Measurements from ENCODE around the gene ZBTB12. TPM values are rescaled to one million over a fixed set of nuclear protein-coding genes. Genes with fewer than 3 reads are reported as not detected.

Gene ZBTB12
- total and polyA plus RNA-seq, 10 of the 15 experiments (the other 5 are each of a cell fraction or from before 2014, with no cell fraction given): 0.81 to 4.5 (median 1.7) TPM; not detected in 4

GRCh38 chr6:31948753-31949413 lies 47.0 kb upstream of the ZBTB12 start:
- ChIA-PET SMC1A (ENCODE audit: uncharacterized antibody, unreplicated experiment) (no interaction called here), CTCF (no interaction called here), RAD21 (ENCODE audit: unreplicated experiment) (no interaction called here), POLR2A (no interaction called here)
- no peaks in the 10 kb centered on the region for H3K9me3 ChIP-seq (replicated peaks; ENCODE audit: control insufficient read depth, insufficient read depth, low read length)
- no TSS peak for BruUV-seq (replicated peaks)
- TF ChIP-seq SUPT20H (IDR thresholded peaks at IDR 0.05; ENCODE audit: borderline replicate concordance, control insufficient read depth, low read depth, low read length) (no peak), BCL3 (IDR thresholded peaks at IDR 0.05; ENCODE audit: borderline replicate concordance, insufficient read depth, low read depth, low read length, poor library complexity, severe bottlenecking) (peak; percentile 89), POLR2A (IDR thresholded peaks at IDR 0.05; ENCODE audit: low read depth, low read length) (peak; percentile 29; the same call in 1 of the 2 replicates), WRNIP1 (IDR thresholded peaks at IDR 0.05; ENCODE audit: borderline replicate concordance, low read depth, low read length) (no peak), MTA2 (IDR thresholded peaks at IDR 0.05; ENCODE audit: low read depth) (no peak)
- H4K20me1 ChIP-seq (ENCODE audit: control insufficient read depth, insufficient read depth): no peaks in the 10 kb centered on the region
- H3K79me2 ChIP-seq (ENCODE audit: control insufficient read depth, insufficient read depth, low read length): no peaks in the 10 kb centered on the region
- H3K36me3 ChIP-seq (ENCODE audit: control insufficient read depth in 2 of 2, insufficient read depth in 2 of 2, low read length in 1 of 2): peaks cover 3 to 11% of the 10 kb centered on the region in 2 experiments; a peak in 2 of 4 replicates
- no peaks in the 10 kb centered on the region for H3K27me3 ChIP-seq (replicated peaks in 1 of 2; ENCODE audit: control insufficient read depth in 2 of 2, insufficient read depth in 2 of 2, low read length in 1 of 2)
- intact Hi-C loops (cut with micrococcal nuclease; ENCODE audit: unreplicated experiment): no loop called here
- in situ Hi-C loops (cut with MboI): no loop called here
- ATAC-seq: no peak
- H3K4me2 ChIP-seq (ENCODE audit: control insufficient read depth, insufficient read depth): no peak overlapping the region
- no peak for DNase-seq (ENCODE audit: low read depth, low spot score)
- no peak for FAIRE-seq
- H3K4me1 ChIP-seq (ENCODE audit: control insufficient read depth, insufficient read depth, low read length): peaks cover 3% of the 10 kb centered on the region; the same call in 1 of the 2 replicates
- no peak overlapping the region for H3K9ac ChIP-seq (ENCODE audit: control insufficient read depth, insufficient read depth, low read length)
- H3K27ac ChIP-seq (ENCODE audit: control insufficient read depth, insufficient read depth): no peak overlapping the region
- no peak overlapping the region for H3K4me3 ChIP-seq
- WGBS (ENCODE audit: insufficient coverage, insufficient replicate concordance, low lambda C conversion rate, missing lambda C conversion rate): 92% methylated on average over 6 of the region's 6 CpGs
- no peak overlapping the region for H2AFZ ChIP-seq (ENCODE audit: control insufficient read depth, low read depth, low read length)

- RAD21 ChIA-PET (ENCODE audit: unreplicated experiment): no interaction called here
- FAIRE-seq (no peak), DNase-seq (ENCODE audit: low read depth, low spot score) (no peak), ATAC-seq (no peak)
- H3K27me3 ChIP-seq (replicated peaks in 1 of 2; ENCODE audit: control insufficient read depth in 2 of 2, insufficient read depth in 2 of 2, low read length in 1 of 2): no peaks in the 10 kb centered on the region
- no peak overlapping the region for H3K4me2 ChIP-seq (ENCODE audit: control insufficient read depth, insufficient read depth)
- peaks cover 3% of the 10 kb centered on the region; the same call in 1 of the 2 replicates for H3K4me1 ChIP-seq (ENCODE audit: control insufficient read depth, insufficient read depth, low read length)
- in situ Hi-C loops (cut with MboI) (no loop called here), intact Hi-C loops (cut with micrococcal nuclease; ENCODE audit: unreplicated experiment) (no loop called here)
- no peak overlapping the region for H3K9ac ChIP-seq (ENCODE audit: control insufficient read depth, insufficient read depth, low read length)
- 52% methylated on average over 5 of the region's 5 CpGs for WGBS (ENCODE audit: insufficient coverage, insufficient replicate concordance, low lambda C conversion rate, missing lambda C conversion rate)
- H3K79me2 ChIP-seq (ENCODE audit: control insufficient read depth, insufficient read depth, low read length): no peaks in the 10 kb centered on the region
- no peak overlapping the region for H3K27ac ChIP-seq (ENCODE audit: control insufficient read depth, insufficient read depth)
- peaks cover 3 to 9% of the 10 kb centered on the region in 2 experiments; a peak in 2 of 4 replicates for H3K36me3 ChIP-seq (ENCODE audit: control insufficient read depth in 2 of 2, insufficient read depth in 2 of 2, low read length in 1 of 2)
- no TSS peak for BruUV-seq (replicated peaks)
- no peak overlapping the region for H2AFZ ChIP-seq (ENCODE audit: control insufficient read depth, low read depth, low read length)
- no peaks in the 10 kb centered on the region for H3K9me3 ChIP-seq (replicated peaks; ENCODE audit: control insufficient read depth, insufficient read depth, low read length)
- no peaks in the 10 kb centered on the region for H4K20me1 ChIP-seq (ENCODE audit: control insufficient read depth, insufficient read depth)
- POLR2A ChIA-PET: no interaction called here
- SMC1A ChIA-PET (ENCODE audit: uncharacterized antibody, unreplicated experiment): no interaction called here
- H3K4me3 ChIP-seq: no peak overlapping the region
- CTCF ChIA-PET: no interaction called here
- TF ChIP-seq NR2C2 (IDR thresholded peaks at IDR 0.05; ENCODE audit: borderline replicate concordance, control insufficient read depth, insufficient read length, low read depth) (no peak), ATF2 (IDR thresholded peaks at IDR 0.05; ENCODE audit: low read length) (no peak), E4F1 (IDR thresholded peaks at IDR 0.05; ENCODE audit: borderline replicate concordance, partially characterized antibody) (no peak), IKZF1 (conservative IDR thresholded peaks at IDR 0.05) (no peak), PAX5 (IDR thresholded peaks at IDR 0.05; ENCODE audit: borderline replicate concordance, low read depth, low read length) (no peak), PAX8 (IDR thresholded peaks at IDR 0.05) (no peak), HDAC6 (IDR thresholded peaks at IDR 0.05; ENCODE audit: unreplicated experiment) (no peak), CHD1 (IDR thresholded peaks at IDR 0.05; ENCODE audit: low read depth, low read length) (no peak)
Measured at GRCh38 chr6:31948306-31948705, 46.4 kb upstream of the ZBTB12 start.

Measured in GM12878 (cell line).